H9 (cell line): ENCODE results near the gene SKIDA1. TPM values are rescaled to one million over a fixed set of nuclear protein-coding genes. Genes with fewer than 3 reads are reported as not detected.

Experiments used
- DNase-seq: peaks from one replicate; pipeline ENCODE4 v3.0.0-alpha.2; 2017
- H2AFZ ChIP-seq: one replicate; pipeline ENCODE4 v1.6.1; 2013; ENCODE audit warnings: mild to moderate bottlenecking, low read length, control low read depth, moderate library complexity
- H2AK5ac ChIP-seq: 2 replicates; pipeline ENCODE4 v1.6.1; 2013; ENCODE audit warnings: low read length, control low read depth, mixed read lengths; ENCODE audit not compliant: insufficient read length
- H2BK120ac ChIP-seq: one replicate; pipeline ENCODE4 v1.6.1; 2013; ENCODE audit warnings: low read depth, mild to moderate bottlenecking, low read length, control low read depth, inconsistent platforms; ENCODE audit not compliant: poor library complexity, severe bottlenecking
- H2BK12ac ChIP-seq: 2 replicates; pipeline ENCODE4 v1.6.1; 2013; ENCODE audit warnings: low read length, control low read depth, mixed read lengths, low read depth; ENCODE audit not compliant: insufficient read length
- H2BK15ac ChIP-seq: 2 replicates; pipeline ENCODE4 v1.6.1; 2013; ENCODE audit warnings: low read depth, low read length, control low read depth
- H2BK20ac ChIP-seq: one replicate; pipeline ENCODE4 v1.6.1; 2013; ENCODE audit warnings: low read depth, mild to moderate bottlenecking, low read length, control low read depth, inconsistent platforms; ENCODE audit not compliant: poor library complexity, severe bottlenecking
- H2BK5ac ChIP-seq: 2 replicates; pipeline ENCODE4 v1.6.1; 2013; ENCODE audit warnings: low read length, control low read depth, mixed read lengths; ENCODE audit not compliant: insufficient read length
- H3K14ac ChIP-seq: 2 replicates; pipeline ENCODE4 v1.6.1; 2013; ENCODE audit warnings: low read length, control low read depth; ENCODE audit not compliant: insufficient read depth
- H3K18ac ChIP-seq: 2 replicates; pipeline ENCODE4 v1.6.1; 2013; ENCODE audit warnings: low read depth, mild to moderate bottlenecking, mixed read lengths, low read length, control low read depth; ENCODE audit not compliant: insufficient read length
- H3K23ac ChIP-seq: 2 replicates; pipeline ENCODE4 v1.6.1; 2013; ENCODE audit warnings: low read length, control low read depth, mixed read lengths, low read depth; ENCODE audit not compliant: insufficient read length
- H3K23me2 ChIP-seq: 2 replicates; pipeline ENCODE4 v1.6.1; 2013; ENCODE audit warnings: low read depth, mild to moderate bottlenecking, mixed read lengths, low read length, control low read depth; ENCODE audit not compliant: insufficient read length, poor library complexity, severe bottlenecking
- H3K27ac ChIP-seq: 2 replicates; pipeline ENCODE4 v1.5.1; 2013; ENCODE audit warnings: low read length, control low read depth, mixed read lengths, low read depth; ENCODE audit not compliant: insufficient read length
- H3K27me3 ChIP-seq: 2 replicates; pipeline ENCODE4 v1.6.1; 2013; ENCODE audit warnings: low read length, control low read depth, inconsistent platforms; ENCODE audit not compliant: insufficient read depth
- H3K4ac ChIP-seq: 2 replicates; pipeline ENCODE4 v1.6.1; 2013; ENCODE audit warnings: low read depth, mild to moderate bottlenecking, control low read depth, inconsistent platforms, low read length, moderate library complexity
- H3K4me1 ChIP-seq: 2 replicates; pipeline ENCODE4 v1.6.1; 2013; ENCODE audit warnings: low read length, control low read depth, inconsistent platforms; ENCODE audit not compliant: insufficient read depth
- H3K4me2 ChIP-seq: 2 replicates; pipeline ENCODE4 v1.6.1; 2013; ENCODE audit warnings: low read length, control low read depth, mixed read lengths; ENCODE audit not compliant: insufficient read length, insufficient read depth
- H3K56ac ChIP-seq: 2 replicates; pipeline ENCODE4 v1.6.1; 2013; ENCODE audit warnings: low read depth, mild to moderate bottlenecking, mixed read lengths, low read length, control low read depth; ENCODE audit not compliant: insufficient read length
- H3K79me1 ChIP-seq: 2 replicates; pipeline ENCODE4 v1.6.1; 2013; ENCODE audit warnings: low read depth, mild to moderate bottlenecking, moderate library complexity, low read length, control low read depth, inconsistent platforms; ENCODE audit not compliant: insufficient read depth, poor library complexity, severe bottlenecking
- H3K79me2 ChIP-seq: 2 replicates; pipeline ENCODE4 v1.6.1; 2013; ENCODE audit warnings: low read length, control low read depth, inconsistent platforms; ENCODE audit not compliant: insufficient read depth
- H3K9ac ChIP-seq: 2 replicates; pipeline ENCODE4 v1.6.1; 2013; ENCODE audit warnings: low read length, control low read depth, mixed read lengths; ENCODE audit not compliant: insufficient read length; ENCODE audit errors: extremely low read depth
- H3K9me3 ChIP-seq: one replicate; pipeline ENCODE4 v1.6.1; 2013; ENCODE audit warnings: low read depth, low read length, inconsistent platforms; ENCODE audit not compliant: control insufficient read depth
- H3T11ph ChIP-seq: one replicate; pipeline ENCODE4 v1.6.1; 2013; ENCODE audit warnings: mild to moderate bottlenecking, low read length, control low read depth, inconsistent platforms
- H4K20me1 ChIP-seq: one replicate; pipeline ENCODE4 v1.6.1; 2013; ENCODE audit not compliant: control insufficient read depth, insufficient read length, insufficient read depth
- H4K5ac ChIP-seq: 2 replicates; pipeline ENCODE4 v1.6.1; 2013; ENCODE audit warnings: low read depth, mild to moderate bottlenecking, mixed read lengths, low read length, control low read depth; ENCODE audit not compliant: insufficient read length
- H4K8ac ChIP-seq: replicated peaks from 2 replicates; pipeline ENCODE4 v1.6.1; 2013; ENCODE audit warnings: low read length, control low read depth, mixed read lengths, low read depth; ENCODE audit not compliant: insufficient read length
- H4K91ac ChIP-seq: 2 replicates; pipeline ENCODE4 v1.6.1; 2013; ENCODE audit warnings: low read depth, mild to moderate bottlenecking, moderate library complexity, mixed read lengths, low read length, control low read depth; ENCODE audit not compliant: insufficient read length
- H3K27ac Mint-ChIP-seq, 3 experiments: 2 replicates in 2 of 3; 3 replicates in 1 of 3; pipeline ENCODE4 v1.8.0; 2020 to 2021; ENCODE audit warnings: mixed read lengths in 3 of 3, mild to moderate bottlenecking in 1 of 3, moderate library complexity in 1 of 3
- H3K27me3 Mint-ChIP-seq: 2 replicates; pipeline ENCODE4 v1.8.0; 2021; ENCODE audit warnings: low read depth, mild to moderate bottlenecking, moderate library complexity, mixed read lengths
- H3K36me3 Mint-ChIP-seq, 3 experiments: 2 replicates in 2 of 3; 3 replicates in 1 of 3; pipeline ENCODE4 v1.8.0; 2020 to 2021; ENCODE audit warnings: low read depth in 3 of 3, mixed read lengths in 3 of 3; ENCODE audit not compliant: insufficient read depth in 1 of 3
- H3K4me1 Mint-ChIP-seq, 2 experiments: 2 replicates each; pipeline ENCODE4 v1.8.0; 2020; ENCODE audit warnings: mixed read lengths in 2 of 2
- H3K4me3 Mint-ChIP-seq, 2 experiments: 2 replicates in 1 of 2; 3 replicates in 1 of 2; pipeline ENCODE4 v1.8.0; 2020 to 2021; ENCODE audit warnings: mild to moderate bottlenecking in 2 of 2, mixed read lengths in 2 of 2, moderate library complexity in 1 of 2
- H3K9me3 Mint-ChIP-seq, 2 experiments: 2 replicates in 1 of 2; 3 replicates in 1 of 2; pipeline ENCODE4 v1.8.0; 2020; ENCODE audit warnings: mild to moderate bottlenecking in 2 of 2, mixed read lengths in 2 of 2, moderate library complexity in 1 of 2
- CTCF ChIP-seq: fragments of 200-600 bp; sonication (generic); conservative IDR thresholded peaks from 3 replicates; pipeline ENCODE4 v1.8.0; 2021; ENCODE audit warnings: antibody characterized with exemption, mild to moderate bottlenecking
- WGBS: extraction: QIAGEN DNeasy Blood & Tissue Kit; methylation state at CpG from one replicate; pipeline ENCODE4 v1.1.7; 2013; ENCODE audit warnings: missing lambda C conversion rate, low lambda C conversion rate, mixed read lengths; ENCODE audit not compliant: insufficient read length; ENCODE audit errors: extremely low coverage; 5-methylcytosine and 5-hydroxymethylcytosine counted together
- total RNA-seq: library from RNA; stranded (reverse); gene quantifications from 2 replicates; pipeline ENCODE4 v1.2.1, GENCODE V29; 2021

SKIDA1 gene
- total RNA-seq, 1 experiment from 2014 or later, result 5.9 TPM

- peak; percentile 96 for DNase-seq
- H2BK12ac ChIP-seq, result peak within 1 kb of the TSS; percentile 30
- peak within 1 kb of the TSS; percentile 91 for H3K27ac ChIP-seq
- WGBS, result no CpG with 5 or more reads among the region's 74 CpGs
- H4K8ac ChIP-seq, result no peak within 1 kb of the TSS
- peak within 1 kb of the TSS; percentile 60 for H2BK5ac ChIP-seq
- peaks cover 11% of the 10 kb centered on the region for H3K23me2 ChIP-seq
- Mint-ChIP-seq H3K27me3 (no peaks in the 10 kb centered on the region), H3K4me1 (peaks cover 34 to 46% of the 10 kb centered on the region in 2 experiments), H3K9me3 (no peaks in the 10 kb centered on the region), H3K36me3 (peaks cover 8 to 21% (median 16%) of the 10 kb centered on the region in 3 experiments; a peak in 6 of 7 replicates), H3K4me3 (peak within 1 kb of the TSS; percentile 80 to 90), H3K27ac (peak within 1 kb of the TSS; percentile 98 to 100 (median 100))
- peak within 1 kb of the TSS; percentile 51 for H3K56ac ChIP-seq
- no peak within 1 kb of the TSS for H3T11ph ChIP-seq
- no peak within 1 kb of the TSS for H2AFZ ChIP-seq
- H4K5ac ChIP-seq, result peak within 1 kb of the TSS; percentile 63
- H2BK15ac ChIP-seq, result no peak within 1 kb of the TSS
- H3K18ac ChIP-seq, result peak within 1 kb of the TSS; percentile 91
- H3K79me2 ChIP-seq, result peaks cover 11% of the 10 kb centered on the region; the same call in 1 of the 2 replicates
- H2BK120ac ChIP-seq, result peak within 1 kb of the TSS; percentile 88
- H3K4me1 ChIP-seq, result peaks cover 4% of the 10 kb centered on the region; the same call in 1 of the 2 replicates
- no peak within 1 kb of the TSS for H4K91ac ChIP-seq
- peak; percentile 34; the same call in 2 of the 3 replicates for TF ChIP-seq CTCF
- no peaks in the 10 kb centered on the region for H3K9me3 ChIP-seq
- H2BK20ac ChIP-seq, result no peak within 1 kb of the TSS
- H3K9ac ChIP-seq, result peak within 1 kb of the TSS; percentile 85
- H3K14ac ChIP-seq, result peak within 1 kb of the TSS; percentile 97
- H3K4me2 ChIP-seq, result peak within 1 kb of the TSS; percentile 99
- no peak within 1 kb of the TSS; the same call in 1 of the 2 replicates for H3K4ac ChIP-seq
- H3K79me1 ChIP-seq, result peaks cover 5% of the 10 kb centered on the region
- no peaks in the 10 kb centered on the region for H4K20me1 ChIP-seq
- no peaks in the 10 kb centered on the region for H3K27me3 ChIP-seq
- peak within 1 kb of the TSS; percentile 72 for H3K23ac ChIP-seq
- no peak within 1 kb of the TSS for H2AK5ac ChIP-seq
Observed at GRCh38 chr10:21533467-21534279, 8.2 kb upstream of the SKIDA1 start, which contains the start of gene MLLT10. Gene MLLT10 (plus strand): TSS chr10:21534232. CDS start chr10:21534645, 413 bp downstream.
